Left kidney (tissue), 2 donors: ENCODE results near the gene ITGA3. TPM values are rescaled to one million over a fixed set of nuclear protein-coding genes. Genes with fewer than 3 reads are reported as not detected.

Source experiments
- DNase-seq: peaks from one replicate; pipeline ENCODE4 v3.0.0-alpha.2; 2013
- polyA plus RNA-seq: library from polyadenylated mRNA; unstranded; fragments of 120-200 nt; gene quantifications from one replicate; pipeline ENCODE4 v1.2.1, GENCODE V29; 2013; ENCODE audit not compliant: insufficient read length

ITGA3 gene
- polyA plus RNA-seq, 1 donor = 97.3 TPM

DNA sequence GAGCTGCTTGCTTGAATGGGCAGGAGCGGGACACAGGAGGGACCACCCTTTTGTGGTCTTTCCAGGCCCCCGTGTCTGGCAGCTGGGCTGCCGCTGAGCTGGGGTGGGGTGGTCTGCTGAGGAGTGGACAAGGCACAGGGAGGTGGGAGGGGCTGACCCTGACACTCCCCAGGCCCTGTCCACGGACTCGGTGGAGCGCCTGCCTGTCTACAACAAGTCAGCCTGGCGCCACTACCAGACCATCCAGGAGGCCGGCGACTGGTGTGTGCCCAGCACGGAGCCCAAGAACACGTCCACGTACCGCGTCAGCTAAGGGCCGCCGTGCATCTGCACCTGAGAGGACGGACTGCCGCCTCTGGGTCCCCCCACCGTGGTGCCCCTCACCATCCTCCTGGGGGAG is 53.9 kb downstream of the ITGA3 start:
- no peak for DNase-seq

DNA sequence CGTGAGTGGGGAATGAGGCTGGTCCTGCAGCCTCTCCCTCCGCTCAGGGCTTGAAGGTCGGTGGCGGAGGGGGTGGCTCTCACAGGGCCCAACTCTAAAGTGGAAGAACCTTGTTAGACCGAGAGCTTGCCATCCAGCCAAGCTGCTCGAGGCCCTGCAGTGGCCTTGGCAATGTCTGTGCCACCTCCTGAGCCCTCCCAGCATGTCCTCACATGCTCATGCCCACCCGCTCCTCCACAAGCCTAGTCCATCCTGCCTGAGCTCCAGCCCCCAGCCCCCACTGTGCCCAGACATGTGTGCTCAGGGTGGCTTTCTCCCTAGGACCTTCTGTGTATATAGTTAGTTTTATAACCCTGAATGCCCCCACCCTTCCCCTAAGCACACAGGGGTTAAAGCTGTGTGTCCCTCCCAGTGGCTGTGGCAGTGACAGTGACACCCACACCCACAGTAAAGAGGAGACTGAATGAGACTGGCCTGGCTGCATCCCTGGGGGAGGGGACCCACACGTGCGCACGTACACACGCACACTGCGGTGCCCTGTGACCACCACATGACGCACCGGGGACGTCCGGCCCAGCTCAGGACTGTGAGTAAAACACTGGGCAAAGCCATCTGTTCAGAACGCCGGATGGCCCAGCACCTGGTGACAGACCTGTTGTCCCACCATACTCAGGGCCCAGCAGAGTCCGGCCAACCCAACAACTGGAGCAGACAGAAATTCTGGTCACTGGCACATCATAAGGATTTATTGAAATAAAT is 54.9 kb downstream of the ITGA3 start:
- DNase-seq = no peak

DNA sequence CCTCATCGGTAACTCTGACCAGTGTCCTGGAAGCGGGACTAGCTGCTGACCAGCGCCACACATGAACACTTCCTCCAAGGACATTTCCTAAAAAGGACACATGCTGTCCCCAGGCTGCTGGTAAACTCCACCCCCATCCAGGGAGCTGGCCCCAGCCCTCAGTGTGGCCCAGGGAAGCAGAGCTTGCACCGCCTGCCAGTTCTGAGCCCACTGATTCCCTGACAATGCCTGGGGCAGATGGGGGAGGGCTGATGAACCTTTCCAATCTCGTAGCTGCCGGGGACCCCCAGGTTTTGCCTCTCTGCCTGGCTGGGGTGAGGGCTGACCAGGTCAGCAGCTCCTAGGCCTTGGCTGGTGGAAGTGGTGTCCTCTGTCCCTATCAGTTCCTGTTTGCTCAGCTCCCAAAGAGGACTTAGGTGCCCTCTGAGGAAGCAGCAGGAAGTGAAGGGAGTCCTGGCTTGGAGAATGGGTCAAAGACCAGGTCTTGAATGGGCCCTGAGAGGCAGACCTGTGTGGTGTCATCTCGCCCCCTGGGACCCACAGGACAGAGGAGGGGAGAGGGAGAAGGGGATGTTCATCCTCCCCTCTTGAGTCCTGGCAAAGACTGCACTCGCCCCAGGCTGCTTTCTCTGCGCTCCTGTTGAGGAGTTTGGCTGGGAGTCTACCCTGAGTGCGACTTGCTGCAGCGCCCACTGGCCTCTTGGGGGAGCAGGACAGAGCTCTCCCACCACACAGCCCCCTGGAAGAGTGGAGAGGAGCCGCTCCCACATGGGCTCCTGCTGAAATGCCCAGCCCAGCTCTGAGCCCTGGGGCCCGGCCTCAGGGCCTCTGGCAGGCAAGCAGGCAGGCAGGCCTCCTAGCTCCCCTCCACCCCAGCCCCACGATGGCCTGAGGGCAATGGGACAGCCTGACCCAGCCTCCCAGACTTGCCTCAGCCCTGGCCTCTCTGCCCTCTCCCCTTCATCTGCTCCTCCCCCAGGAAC is 56.1 kb downstream of the ITGA3 start:
- no peak for DNase-seq

DNA sequence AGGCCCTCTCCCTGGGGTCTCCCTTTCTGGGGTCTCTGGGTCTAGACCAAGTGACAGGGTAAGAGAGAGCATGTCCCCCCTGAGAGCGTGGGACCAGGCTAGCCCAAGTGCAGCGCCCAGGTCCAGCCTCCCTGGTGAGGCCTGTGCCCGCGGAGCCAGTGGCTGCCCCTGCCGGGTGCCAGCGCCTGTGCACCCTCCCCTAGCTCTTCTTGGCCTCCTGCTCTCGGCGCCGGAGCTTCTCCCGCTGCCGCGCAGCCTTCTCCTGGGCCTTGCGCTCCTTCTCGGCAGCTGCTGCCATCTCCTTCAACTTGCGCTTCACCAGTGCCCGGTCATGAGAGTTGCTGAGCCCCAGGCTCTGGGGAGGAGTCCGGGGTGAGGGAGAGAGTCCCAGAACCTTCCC is 56.8 kb downstream of the ITGA3 start:
- no peak for DNase-seq

DNA sequence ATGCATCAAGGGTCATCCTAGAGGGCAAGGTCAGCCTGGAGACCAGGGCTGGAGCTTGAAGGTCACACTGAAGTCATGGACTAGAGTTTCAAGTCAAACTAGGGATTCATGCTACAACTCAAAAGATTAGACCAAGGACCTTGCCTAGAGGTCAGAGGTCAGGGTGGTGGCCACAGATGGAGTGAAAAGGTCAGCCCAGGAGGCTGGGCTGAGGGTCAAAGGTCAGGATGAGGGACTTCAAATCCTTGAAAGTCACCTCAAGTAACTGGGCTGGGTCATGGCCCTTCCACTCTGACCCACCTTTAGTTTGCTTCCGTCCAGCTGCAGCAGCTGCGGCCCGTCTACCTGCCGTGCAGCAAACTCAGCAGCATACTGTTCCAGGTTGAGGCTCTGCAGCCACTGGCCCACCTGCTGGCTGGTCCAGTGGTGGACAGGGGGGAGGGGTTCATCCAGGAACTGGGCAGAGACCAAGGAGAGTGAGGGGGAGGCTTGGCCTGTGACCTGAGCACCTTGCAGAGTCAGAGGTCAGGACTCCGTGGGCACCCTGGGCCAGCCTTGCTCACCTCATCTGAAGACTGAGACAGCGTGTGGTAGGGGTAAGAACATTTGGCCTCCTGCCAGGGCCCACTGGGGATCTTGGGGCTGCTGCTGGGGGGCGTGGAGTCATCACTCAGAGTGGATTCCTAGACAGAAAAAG is 57.9 kb downstream of the ITGA3 start:
- no peak for DNase-seq

DNA sequence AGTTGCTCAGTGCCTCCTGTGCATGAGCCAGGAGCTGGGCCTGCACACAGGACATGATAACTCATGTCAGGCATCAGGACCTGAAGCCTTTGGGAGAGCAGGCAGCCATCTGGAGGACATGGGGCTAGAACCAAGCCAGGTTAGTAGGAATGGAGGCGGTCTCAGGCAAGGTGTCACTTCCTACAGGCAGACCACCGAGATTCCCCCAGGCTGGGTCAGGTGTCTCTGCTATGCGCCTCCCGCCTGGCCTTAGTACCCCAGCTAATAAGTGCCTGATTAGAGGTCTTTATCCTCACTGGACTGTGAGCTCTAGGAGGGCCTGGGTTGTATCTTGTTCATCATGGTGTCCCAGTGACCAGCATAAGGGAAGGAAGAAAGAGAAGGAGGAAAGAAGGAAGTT is 58.5 kb downstream of the ITGA3 start:
- no peak for DNase-seq

DNA sequence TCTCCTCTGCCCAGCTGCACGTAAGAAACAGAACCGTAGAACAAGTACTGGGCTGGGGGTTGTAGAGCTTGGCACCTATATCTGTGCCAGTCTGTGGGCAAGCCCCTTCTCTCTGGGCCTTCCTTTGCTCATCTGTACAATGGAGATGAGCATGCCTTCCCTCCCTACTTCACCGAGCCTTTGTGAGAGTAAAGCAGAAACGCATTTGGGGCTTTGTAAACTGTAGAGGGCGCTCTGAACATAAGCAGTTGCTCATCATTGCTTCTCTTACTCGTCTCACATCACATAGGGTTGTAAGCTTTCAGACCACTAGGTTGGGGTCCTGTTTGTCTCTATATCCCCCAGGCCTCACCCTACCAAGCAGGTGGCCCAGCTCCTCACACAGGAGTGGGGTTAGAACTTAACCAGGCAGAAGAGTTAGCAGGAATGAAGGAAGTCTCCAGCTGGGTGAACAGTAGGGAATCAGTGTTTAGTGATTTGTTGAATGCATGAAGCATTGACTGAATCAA is 59.0 kb downstream of the ITGA3 start:
- DNase-seq = no peak

DNA sequence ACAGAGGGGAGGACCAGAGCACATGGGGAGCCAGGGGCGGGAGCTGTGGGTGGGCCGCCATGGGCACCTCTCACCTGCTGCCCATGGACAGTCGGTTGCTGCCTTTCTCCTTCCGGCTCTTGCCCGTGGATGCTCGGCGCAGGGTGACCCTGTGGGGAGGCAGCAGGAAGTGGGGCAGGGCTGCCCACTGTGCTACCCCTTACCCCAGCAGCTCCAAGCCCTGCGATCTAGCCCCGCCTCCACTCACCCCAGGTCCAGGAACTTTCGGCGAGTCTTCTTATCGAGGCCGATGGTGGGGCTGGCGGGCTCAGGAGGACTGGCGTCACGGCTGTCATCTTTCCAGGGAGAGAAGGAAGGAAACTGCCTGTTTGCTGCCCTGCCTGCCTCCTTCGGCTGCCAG is 59.8 kb downstream of the ITGA3 start:
- no peak for DNase-seq

DNA sequence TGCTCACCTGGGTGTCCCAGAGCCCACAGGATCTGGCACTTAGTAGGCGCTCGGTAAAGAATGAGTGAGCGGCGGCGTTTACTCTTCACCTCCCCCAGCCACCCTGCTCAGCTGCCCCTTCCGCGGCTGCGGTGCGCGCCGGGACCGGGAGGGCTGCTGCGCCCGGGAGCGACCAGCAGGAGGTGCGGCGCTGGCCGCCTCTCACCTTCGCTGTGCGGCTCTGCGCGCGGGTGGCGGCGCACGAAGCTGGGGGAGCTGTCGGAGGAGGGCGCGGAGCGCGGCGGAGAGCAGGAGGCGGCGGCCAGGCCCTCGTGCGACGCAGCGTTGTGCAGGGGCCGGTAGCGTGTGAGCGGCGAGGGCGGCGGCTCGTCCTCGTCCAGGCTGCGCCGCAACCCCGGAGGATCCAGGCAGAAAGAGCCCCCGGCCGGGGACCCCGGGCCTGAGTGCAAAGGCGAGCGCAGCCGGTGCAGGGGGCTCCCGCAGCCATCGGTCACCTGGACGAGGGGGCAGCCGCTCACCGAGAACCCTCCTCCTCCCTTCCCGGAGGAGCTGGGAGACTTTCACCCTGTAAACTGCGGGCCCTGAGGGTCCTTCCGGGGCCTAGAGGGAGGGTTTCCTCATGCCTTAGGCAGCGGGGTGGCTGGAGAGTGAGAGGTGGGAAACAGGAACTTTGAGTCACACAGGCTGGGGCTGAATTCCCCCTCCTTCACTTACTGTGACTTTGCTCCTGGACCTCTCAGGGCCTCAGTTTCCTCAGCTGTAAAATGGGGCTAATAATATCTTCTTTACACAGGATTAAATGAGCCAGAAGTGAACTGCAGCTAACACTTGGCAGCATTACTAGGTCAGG is 61.5 kb downstream of the ITGA3 start:
- no peak for DNase-seq

DNA sequence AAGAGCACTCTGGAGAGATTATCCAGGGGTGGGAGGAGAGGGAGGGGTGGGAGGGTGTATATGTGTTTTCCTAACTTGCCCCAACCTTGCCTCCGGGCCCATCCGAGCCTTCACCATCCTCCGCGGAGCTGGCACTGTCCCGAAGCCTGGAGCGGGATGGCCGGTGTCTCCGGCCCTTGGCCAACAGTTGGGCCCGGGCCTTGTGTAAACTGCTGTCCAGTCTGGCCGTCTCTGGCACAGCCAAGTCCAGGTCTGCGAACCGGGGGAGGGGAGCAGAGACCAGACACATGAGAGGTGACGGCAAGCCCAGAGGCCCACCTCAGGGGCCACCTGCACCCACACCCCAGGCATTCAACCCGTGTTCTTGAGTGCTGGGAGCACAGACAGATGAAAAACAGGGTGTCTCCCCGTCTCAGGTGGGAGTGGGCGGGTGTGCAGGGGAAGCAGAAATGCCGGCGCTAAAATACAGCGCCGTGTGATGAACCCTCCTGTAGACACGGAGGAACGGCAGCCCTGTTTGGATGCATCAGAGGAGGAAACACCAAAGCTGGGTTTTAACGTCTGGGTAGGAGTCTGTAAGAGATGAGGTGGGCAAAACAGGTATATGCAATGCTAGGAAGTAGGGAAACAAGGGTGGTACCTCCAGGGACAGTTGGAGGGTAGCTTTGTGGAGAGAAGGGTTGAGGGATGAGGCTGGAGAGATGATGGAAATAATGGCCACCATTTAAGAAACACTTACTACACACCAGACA is 62.3 kb downstream of the ITGA3 start:
- no peak for DNase-seq

DNA sequence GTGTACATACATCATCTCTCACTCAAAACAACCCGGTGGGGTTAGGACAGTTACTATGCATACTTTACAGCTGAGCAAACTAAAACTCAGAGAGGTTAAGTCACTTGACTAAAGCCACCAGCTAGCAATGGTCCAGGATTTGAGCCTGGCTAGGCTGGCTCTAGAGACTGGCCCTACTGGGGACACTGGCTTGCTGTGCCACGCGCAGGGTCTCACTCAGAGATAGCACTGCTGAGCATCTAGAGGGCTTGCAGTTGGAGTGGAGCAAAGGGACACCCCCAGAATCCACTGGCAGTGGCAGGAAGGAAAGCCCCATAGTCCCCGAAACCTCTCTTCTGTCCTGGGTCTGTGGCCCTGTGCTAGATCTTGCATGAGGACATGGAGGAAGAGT is 62.9 kb downstream of the ITGA3 start:
- no peak for DNase-seq

DNA sequence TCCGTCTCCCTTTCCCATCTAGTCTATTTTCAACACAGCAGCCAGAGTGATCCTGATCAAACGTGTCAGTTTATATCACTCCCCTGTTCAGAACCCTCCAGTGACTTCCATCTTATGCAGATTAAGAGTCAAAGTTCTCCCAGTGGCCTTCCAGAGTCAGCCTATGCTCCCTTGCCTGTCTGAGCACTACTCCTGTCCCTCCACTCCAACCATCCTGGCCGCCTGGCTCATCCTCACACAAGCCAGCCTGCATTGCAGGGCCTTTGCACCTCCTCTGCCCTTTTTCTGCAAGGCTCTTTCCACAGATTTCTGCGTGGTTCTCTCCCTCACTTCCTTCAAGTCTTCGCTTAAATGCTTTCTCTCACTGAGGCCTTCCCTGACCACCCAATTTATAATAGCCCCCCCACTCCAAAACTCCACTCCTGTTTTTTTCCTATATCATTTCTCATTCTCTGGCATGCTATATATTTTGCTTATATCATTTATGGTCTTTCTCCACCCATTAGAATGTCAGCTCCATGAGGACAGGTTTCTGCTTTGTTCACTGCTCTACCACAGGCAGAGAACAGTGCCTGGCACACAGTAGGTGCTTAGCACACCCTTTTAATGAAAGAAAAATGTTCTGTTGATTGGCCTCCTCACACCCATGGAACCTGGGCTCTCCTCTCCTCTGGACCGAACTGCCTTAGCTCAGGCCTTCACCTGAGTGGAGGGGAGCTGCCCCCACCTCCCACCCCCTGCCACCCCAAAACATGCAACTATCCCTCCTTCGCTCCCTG is 64.8 kb downstream of the ITGA3 start:
- DNase-seq = no peak

DNA sequence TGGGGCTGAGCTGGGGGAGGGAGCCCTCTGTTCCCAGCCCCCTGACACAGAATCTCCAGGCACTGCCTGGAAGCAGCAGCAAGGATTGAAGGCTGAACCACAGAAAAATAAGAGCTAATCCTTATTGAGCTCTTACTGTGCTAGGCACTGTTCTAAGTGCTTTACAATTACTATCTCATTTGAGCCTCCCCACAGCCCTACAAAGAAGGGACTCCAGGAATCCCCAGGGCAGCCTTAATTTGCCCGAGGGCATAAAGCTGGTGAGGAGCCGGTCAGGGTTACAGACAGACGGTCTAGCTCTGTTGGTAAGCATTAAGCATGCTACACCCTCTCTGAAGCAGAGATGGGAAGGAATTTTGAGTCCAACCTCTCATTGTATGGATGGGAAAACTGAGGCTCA is 67.0 kb downstream of the ITGA3 start:
- DNase-seq = no peak

DNA sequence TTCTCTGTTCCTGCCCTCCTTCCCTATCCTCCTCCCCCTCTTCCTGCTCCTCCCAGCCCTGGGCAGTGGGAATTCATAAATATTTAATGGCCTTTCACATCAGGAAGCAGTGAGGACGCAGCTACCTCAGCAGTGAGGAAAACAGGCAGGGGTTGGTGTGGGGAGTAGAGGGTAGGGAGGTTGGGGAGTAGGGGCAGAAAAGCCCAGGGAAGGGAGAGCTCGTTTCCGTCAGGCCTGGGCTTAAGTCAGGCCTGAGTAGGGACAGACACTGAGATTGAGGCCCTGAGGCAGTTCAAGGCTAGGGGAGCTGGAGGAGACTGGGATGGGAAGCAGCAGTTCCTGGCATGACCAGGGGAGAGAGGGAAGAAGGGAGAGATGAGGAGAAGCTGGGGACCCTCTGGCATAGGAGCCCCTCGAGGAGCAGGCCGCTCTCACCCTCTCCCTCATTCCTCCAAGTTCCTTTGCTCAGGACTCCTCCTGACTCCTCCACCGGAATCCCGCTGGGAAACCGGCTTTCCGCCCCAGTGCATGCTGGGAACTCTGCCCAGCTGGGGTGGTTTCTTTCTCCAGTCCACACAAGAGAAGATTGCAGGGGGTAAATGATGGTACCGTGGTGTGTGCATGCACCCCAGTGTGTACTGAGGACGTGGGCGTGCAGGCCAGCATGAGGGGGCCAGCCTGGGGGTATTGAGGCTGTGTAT is 67.9 kb downstream of the ITGA3 start:
- DNase-seq = no peak

DNA sequence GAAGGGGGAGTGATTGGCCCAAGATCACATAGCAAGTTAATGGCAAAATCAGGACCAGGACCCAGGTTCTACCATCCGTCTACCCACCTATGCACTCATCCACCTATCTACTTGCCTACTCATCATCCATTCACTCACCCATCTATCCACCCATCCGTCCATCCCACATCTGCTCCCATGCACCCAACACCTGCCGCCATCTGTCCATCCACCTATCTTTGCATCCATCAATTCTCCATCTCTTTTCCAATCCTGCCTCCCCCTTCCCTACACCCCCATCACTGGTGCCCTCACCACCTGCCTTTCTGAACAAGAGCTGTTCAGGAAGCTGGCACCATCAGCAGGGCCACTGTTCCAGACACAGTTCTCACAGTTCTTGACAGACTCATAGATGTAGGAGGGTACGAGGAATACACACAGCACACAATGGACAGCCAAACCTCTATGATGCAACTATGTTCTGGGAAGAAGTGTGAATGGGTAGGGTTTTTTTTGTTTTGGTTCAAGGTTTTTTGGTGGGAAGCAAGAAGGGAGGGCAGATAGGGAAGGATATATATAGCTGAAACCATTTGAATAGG is 69.6 kb downstream of the ITGA3 start:
- no peak for DNase-seq

DNA sequence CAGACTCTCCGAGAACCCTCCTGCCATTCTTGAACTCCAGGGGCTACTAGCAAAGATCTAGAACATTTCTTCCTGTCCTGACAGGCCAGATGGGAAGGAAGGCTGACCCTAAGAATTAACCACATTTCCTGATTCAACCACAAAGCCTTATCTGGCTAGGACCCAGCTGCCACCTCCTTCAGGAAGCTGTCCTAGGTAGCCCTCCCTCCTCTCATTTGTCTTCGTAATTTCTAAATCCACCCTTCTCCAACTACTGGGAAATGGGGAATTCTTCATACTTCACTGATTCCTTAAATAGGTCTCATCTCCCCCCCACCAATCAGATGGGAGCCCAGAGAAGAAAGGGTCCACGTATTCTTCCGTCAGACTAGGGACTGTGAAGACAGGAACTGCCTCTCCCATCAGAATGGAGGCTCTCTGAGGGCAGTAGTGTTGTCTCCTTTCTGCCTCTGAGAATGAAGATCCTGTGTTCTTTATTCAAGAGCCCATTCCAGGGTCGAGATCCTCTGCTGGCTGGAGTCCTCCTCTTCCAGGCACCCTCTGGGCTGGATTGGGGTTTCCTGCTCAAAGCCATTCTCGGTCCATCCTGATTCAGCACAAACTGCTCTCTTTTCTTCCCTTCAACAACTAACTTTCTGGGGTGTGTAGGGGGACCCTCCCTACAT is 71.9 kb downstream of the ITGA3 start:
- DNase-seq = no peak

DNA sequence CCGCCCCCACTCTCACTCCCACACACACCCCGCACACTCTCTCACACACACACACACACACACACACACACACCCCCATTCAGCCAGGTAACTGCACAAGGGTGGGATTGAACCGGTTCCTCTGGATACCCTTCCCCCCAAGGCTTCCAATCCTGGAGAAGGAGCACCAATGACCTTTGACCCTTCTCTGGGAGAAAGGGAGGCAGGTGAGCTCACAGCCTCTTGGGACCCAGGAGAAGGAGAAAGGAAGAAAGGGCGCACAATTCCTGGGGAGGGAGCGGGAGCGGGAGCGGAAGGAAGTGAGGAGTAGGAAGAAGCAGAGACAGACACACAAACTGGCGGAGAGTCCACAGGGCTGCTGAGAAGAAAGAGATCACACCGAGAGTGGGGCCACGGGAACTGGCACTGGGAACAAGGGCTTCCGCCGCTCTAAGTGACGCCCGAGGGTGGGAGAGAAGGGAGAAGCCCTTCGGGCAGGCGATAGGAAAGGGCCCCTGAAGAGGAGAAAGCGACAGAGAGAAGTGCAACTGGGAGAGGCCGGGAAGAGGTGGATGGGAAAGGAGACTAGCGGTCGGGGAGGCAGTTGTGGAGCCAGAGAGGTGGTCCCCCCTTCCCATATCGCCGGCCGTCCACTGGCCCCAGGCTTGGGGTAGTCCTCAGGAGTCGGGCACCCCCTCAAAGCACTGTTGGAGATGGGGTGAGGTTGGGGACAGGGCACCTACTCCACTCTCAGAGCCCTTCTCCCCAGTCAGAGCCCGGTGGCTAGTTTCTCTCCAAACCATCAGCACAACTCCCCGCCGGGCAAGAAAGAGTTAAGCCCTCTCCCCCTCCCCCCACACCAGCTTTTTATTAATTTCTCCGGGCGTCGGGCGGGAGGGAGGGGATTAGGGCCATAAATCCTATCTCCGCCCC is 72.8 kb downstream of the ITGA3 start:
- no peak for DNase-seq
